GM19372 (cell line): ENCODE data around the gene EVA1A.
A peak's percentile ranks its signal among the peaks of the same experiment; 100 is the strongest.

Source experiments
- ATAC-seq: cut with Tn5 transposase; IDR thresholded peaks from one replicate; pipeline ENCODE4 v1.9.1; 2021; ENCODE audit warnings: mild to moderate bottlenecking, low read depth, moderate library complexity; ENCODE audit not compliant: unreplicated experiment

Gene EVA1A

GRCh38 chr2:75560768-75561565 is at the start of gene EVA1A:
TSS of gene EVA1A (minus strand) at chr2:75560939. CDS start at chr2:75518140, 42,799 bp downstream.
- peak; percentile 43 for ATAC-seq

GRCh38 chr2:75609937-75610508 is 49.3 kb upstream of the EVA1A start:
- no peak for ATAC-seq

GRCh38 chr2:75609334-75609689 is 48.6 kb upstream of the EVA1A start:
- ATAC-seq: no peak

GRCh38 chr2:75608684-75609333 is 48.1 kb upstream of the EVA1A start:
- ATAC-seq: peak; percentile 84

- no peak for ATAC-seq
Measured at GRCh38 chr2:75607988-75608683, 47.4 kb upstream of the EVA1A start.

- no peak for ATAC-seq
Measured at GRCh38 chr2:75607400-75607798, 46.7 kb upstream of the EVA1A start.

- ATAC-seq: no peak
Measured at GRCh38 chr2:75606761-75607399, 46.1 kb upstream of the EVA1A start.

- ATAC-seq: no peak
Measured at GRCh38 chr2:75605770-75606529, 45.2 kb upstream of the EVA1A start.

- no peak for ATAC-seq
Measured at GRCh38 chr2:75604484-75604883, 43.7 kb upstream of the EVA1A start.

- ATAC-seq: no peak
Measured at GRCh38 chr2:75603477-75603876, 42.7 kb upstream of the EVA1A start.

GRCh38 chr2:75602724-75603342 is 42.1 kb upstream of the EVA1A start:
- no peak for ATAC-seq

- ATAC-seq: no peak
Measured at GRCh38 chr2:75600461-75601011, 39.8 kb upstream of the EVA1A start.

GRCh38 chr2:75598589-75599155 is 37.9 kb upstream of the EVA1A start:
- no peak for ATAC-seq

GRCh38 chr2:75597949-75598348 is 37.2 kb upstream of the EVA1A start:
- ATAC-seq: no peak

GRCh38 chr2:75596784-75597183 is 36.0 kb upstream of the EVA1A start:
- no peak for ATAC-seq

- ATAC-seq: no peak
Measured at GRCh38 chr2:75595541-75596395, 35.0 kb upstream of the EVA1A start.

GRCh38 chr2:75594596-75594995 is 33.9 kb upstream of the EVA1A start:
- no peak for ATAC-seq

- no peak for ATAC-seq
Measured at GRCh38 chr2:75592888-75593287, 32.1 kb upstream of the EVA1A start.
